UCSD-AML1 (cell line): ENCODE measurements around the gene RFK.
"Not testable (repeated sequence)": the region's sequence is repeated elsewhere in the genome, so short reads cannot be mapped to it uniquely, and the experiment has no call there.

Experiments used
- DNase-seq: peaks from one replicate; lab custom pipeline; 2025; ENCODE audit not compliant: unreplicated experiment; lab: John Stamatoyannopoulos, UW

Gene RFK

DNA sequence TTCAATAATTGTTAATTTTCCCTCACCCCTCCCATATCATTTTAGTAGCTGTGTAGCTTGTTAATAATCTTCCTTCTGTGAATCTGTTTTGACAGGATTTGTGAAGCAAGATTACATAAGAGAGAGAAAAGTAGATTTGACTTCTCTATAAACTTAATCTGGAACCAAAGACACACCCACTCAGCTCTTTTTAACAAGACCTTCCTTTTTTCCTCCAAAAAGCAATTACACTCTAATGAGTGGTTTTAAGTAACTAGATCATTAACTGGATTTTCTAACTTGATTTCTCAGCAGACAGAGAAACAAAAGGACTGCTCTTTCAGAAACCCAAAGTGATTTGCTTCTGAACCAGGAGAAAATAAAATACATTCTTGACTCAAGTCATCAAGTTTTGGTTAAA, 21.9 kb downstream of the RFK start:
- no peak for DNase-seq

DNA sequence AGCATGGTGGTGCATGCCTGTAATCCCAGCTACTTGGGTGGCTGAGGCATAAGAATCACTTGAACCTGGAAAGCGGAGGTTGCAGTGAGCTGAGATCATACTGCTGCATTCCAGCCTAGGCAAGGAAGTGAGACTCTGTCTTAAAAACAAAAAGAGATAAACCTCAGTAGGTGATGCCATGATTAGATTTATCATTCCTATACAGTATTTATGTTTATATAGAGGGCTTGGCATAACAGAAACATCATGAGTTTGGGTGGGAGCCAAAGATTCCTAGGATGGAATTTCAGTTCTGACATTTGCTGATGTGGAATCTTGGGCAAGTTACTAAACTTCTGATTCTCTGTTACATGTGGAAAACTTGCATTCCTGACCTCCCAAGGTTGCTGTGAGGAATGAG, 22.3 kb downstream of the RFK start:
- no peak for DNase-seq

DNA sequence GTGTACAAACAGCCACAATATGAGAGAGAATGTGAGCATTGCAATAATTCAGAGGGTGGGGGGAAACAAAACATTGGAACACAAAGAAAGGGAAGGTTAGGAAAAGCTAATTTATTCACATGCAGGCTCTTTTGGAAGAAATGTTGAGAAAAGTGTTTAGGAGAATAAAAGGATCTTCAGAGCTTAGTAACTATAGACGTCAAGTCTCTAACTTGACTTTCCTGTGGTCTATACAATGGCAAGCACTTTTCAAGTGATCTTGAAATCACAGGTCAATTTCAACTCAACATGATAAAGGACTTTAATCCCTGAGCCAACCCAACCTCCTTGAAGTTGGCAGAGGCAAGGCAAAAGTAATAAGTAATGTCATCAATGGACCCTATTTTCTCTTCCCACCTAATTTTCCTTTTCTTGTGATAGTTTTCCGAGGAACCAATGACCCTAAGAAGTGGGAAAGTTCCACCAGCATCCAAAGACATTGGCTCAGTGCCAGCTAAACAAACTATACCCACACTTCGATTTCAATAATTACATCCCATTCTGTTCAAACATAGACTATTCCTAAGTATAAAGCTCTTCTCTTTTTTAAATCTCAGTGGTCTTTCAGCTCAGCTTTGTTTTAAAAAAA, 23.7 kb downstream of the RFK start:
- DNase-seq = no peak

DNA sequence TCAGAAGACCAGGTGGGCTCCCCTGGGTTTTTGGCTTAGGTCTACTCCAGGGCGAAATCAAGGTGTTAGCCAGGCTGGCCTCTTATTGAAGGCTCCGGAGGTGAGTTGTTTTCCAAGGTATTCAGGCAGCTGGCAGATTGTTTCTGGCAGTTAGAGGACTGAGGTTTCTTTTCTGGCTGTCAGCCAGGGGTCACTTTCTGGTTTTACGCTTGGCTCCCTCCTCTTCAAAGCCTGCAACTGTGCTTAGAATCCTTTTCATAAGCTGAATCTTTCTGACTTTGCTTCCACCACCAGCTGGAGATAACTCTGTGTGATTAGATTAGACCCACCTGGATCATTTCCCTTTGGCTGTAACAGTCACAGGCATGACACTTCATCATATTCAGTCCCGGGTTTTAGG, 24.6 kb downstream of the RFK start:
- no peak for DNase-seq

DNA sequence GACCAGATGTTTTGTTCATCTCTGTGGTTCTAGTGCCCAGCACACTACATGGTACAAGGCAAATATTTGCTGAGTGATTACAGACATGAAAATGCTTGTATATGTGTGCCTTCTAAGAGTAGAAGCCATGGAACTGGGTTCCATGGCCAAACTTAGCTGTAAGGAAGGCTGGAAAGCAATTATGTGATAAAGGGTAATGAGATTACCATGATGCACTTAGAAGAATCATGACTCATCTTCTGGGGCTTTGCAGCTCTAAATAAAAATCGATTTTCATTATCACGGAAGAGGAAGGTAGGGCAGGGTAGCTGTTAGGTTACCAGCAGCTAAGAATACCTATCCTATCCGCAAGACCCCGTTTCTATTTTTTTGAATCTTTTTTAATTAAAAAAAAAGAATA, 28.0 kb downstream of the RFK start:
- no peak for DNase-seq

DNA sequence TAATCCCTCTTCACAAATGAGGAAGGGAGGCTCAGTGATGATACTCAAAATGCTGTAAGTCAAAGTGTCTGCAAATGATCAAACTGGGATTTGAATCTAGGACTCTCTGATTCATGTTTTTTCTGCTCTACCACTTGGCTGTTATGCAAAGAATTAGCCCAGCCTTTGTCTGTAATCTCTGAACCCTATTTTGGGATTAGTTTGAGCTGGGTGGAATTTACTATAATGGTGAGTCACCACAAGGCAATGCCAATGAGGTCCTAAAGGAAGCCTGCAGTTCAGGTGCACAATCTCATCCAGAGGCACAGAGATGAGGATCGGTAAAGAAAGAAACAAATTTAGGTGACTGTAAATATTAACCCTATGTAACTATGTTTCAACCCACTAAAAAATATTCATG, 29.2 kb downstream of the RFK start:
- no peak for DNase-seq

DNA sequence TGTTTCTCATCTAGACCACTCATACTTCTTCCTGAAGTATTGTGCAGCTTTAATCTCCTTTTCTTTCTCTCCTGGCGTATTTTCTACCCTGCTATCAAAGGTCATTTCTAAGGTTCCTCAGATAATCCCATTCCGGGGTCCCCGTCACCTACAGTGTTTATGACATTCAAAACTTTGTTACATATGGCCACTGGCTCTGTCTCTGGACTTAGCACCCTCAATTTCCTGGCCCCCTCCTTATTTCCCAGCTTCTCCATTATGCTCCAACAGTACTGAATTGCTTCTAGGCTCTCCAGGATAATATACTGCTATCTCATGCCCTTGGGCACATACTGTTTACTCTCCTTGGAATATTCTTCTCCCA, 31.2 kb downstream of the RFK start:
- no peak for DNase-seq

DNA sequence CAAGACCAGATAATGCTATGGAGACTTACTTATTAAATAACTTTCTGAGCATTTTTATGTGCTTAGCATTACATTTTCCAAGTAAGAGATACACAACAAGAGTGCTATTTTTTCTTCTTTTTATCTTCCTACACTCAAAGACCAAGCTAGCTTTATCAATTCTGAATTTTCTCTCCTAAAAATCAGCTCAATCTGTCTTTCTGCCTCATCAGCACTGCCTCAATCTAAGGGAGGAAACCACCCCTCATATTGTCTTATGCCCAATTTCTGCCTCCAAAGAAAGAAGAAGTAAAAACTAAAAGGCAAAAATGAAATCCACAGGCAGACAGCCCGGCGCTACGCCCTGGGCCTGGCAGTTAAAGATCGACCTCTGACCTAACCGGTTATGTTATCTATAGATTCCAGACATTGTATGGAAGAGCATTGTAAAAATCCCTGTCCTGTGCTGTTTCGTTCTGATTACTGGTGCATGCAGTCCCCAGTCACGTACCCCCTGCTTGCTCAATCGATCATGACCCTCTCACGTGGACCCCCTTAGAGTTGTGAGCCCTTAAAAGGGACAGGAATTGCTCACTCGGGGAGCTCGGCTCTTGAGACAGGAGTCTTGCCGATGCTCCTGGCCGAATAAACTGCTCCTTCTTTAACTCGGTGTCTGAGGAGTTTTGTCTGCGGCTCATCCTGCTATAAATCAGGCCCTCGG, 31.7 kb downstream of the RFK start:
- not testable (repeated sequence) for DNase-seq

DNA sequence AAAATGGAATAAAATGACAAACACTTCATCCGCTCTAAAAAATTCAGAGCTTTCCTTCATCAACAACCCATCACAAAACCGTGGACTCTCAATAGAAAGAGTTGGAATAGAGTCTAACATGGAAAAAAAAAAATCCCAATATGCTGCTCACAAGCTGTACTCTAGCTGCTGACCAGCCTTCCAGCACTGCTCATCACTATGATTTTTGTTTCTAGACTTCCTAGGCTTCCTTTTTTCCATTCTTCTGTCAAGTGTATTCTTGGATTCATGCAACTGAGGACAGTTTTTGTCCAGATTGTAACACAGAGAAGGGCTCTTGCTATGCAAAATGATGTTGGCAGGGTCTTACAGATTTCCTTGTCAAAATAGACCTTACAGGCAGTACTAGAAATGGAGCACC, 34.5 kb downstream of the RFK start:
- DNase-seq = no peak

DNA sequence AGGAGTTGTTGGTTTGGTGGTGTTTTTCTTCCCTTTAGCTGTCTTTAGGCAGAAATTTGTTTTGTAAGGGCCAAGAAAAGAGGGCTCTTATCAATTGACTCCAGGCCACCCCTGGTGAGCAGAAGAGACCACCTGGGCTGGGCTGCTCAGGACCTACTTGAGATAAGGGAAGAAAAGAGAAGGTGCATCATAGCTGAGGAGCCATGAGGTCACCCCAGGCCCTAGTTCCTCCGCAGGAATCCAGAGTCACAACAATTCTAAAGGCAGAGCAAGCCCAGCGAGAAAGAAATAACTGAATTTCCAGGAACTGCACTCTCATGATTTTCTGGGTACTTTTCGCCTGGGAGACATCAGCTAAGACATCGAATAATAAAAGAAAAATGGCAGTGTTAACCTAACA, 34.9 kb downstream of the RFK start:
- DNase-seq = no peak

DNA sequence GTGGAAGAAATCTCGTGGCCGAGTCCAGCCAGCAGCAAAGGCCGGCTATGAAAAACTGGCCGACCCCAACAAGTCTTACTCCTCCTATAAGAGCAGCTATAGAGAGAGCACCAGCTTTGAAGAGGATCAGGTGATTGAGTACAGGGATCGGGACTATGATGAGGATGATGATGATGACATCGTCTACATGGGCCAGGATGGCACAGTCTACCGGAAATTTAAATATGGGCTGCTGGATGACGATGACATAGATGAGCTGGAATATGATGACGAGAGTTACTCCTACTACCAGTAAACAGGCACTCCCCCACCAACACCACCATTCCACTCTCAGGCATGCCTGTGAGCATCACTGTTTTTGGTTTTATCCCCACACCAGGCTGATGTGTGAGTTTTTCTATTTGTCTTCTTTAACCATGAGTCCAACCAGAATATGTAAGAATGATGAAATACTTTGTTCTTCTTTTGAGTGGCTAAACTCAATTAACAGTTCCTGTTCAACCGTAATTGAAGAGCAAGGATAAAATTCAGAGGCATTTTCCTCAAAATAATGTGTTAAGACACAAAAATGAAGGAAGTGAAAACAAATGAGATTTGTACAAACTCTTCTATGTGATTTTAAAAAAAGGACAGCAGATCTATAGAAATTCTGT, 35.5 kb downstream of the RFK start:
- no peak for DNase-seq

DNA sequence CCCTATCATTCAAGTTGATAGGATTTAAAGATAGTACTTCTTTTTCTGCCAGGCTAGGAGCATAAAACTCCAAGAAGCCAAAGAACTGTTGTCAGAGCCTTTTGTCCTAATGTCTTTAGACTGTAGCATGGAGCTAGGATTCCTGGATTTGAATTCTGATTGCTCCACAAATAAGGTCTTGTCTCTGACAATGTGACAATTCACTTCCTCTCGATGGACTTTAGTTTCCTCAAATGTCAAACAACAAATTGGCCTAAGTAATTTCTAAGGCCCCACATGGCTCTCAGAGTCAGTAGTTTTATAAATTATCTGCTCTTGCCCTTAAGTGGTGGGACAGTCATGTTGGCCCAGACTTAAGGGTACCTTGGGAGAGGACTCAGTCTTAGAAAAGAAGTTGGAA, 36.7 kb downstream of the RFK start:
- DNase-seq = no peak

DNA sequence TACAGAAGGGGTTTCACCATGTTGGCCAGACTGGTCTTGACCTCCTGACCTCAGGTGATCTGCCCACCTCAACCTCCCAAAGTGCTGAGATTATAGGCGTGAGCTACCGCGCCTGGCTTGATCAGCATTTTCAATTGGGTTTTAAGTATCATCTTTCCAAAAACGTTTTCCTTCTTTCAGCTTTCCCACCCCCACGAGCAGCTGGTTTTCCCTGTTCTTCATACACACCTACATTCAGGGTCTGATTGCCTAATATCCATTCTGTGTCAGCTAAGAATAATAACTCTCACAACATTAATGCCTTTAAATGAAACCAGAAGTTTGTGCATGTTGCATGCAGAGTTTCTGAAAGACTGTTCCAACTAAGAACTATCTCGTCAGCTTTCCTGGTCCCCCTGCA, 38.3 kb downstream of the RFK start:
- DNase-seq = no peak

DNA sequence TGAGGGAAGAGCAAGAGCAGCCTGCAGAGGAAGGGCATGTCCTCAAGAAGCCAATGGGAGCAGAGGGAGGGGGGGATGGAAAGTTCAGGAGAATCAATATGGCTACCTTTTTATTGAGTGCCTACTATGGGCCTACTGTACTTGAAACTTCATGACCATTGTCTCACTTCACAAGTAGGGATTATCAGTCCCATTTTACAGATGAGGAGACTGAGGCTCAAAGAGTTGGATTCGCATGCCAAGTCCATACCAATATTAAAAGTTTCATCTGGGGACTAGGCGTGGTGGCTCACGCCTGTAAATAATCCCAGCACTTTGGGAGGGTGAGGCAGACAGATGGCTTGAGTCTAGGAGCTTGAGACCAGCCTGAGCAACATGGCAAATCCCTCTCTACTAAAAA, 40.0 kb downstream of the RFK start:
- DNase-seq = no peak

DNA sequence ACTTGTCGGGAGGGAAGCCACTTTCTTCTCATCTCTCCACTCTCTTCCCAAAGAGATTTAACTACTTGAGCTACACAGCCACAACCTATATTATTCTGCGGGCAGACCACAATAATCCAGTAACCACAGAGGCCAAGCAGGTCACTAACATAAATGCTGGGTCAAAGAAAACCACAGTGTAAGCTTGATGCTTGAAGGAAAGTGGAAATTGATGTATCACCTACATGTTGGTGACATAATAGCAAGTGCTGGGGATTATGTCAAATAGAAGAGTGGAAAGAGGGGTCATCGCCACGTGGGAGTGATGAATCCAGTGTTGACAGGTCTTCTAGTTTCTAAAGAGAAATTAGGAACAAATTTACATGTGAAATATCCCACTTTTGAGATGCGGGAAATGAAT, 40.9 kb downstream of the RFK start:
- no peak for DNase-seq

DNA sequence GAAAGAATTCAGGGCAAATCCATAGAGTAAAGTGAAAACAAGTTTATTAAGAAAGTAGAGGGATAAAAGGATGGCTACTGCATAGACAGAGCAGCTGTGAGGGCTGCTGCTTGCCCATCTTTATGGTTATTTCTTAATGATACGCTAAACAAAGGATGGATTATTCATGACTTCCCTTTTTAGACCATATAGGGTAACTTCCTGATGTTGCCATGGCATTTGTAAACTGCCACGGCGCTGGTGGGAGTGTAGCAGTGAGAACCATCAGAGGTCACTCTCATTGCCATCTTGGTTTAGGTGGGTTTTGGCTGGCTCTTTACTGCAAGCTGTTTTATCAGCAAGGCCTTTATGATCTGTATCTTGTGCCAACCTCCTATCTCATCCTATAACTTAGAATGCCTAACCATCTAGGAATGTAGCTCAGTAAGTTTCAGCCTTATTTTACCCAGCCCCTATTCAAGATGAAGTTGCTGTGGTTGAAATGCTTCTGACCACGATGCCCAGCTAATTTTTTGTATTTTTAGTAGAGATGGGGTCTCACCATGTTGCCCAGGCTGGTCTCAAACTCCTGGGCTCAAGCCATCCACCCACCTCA, 42.1 kb downstream of the RFK start:
- no peak for DNase-seq

DNA sequence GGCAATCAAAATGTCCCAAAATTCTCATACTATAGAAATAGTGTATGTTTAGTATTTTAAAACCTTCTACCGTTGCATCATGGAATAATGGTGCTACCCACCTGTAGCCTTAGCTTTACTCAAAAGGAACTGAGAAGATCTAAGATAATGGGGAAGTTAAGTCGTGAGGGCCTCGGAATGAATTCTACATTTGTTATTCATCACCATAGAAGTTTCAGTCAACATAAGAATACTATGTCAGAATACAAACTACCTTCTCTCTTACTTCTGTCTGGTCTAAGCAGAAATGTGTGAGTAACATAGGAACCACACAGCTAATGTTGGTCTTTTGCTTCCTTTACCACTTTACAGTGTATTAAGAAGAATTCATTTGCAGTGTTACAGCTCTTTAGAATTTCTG, 43.2 kb downstream of the RFK start:
- DNase-seq = no peak

DNA sequence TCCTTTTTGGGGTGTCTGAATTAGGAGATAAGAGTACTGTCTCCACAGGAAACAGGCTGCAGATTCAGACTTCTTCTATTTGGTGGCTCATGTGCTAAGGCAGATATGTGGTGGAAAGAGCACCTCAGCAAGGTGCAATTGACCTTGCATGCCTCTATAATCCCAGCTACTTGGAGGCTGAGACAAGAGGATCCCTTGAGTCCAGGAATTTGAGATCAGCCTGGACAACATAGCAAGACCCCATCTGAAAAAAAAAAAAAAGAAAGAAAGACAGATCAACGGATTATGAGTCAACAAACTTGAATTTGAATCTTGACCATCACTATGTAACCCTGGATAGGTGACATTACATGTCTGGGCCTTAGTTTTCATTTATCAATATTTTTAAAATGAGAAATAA, 44.4 kb downstream of the RFK start:
- no peak for DNase-seq

DNA sequence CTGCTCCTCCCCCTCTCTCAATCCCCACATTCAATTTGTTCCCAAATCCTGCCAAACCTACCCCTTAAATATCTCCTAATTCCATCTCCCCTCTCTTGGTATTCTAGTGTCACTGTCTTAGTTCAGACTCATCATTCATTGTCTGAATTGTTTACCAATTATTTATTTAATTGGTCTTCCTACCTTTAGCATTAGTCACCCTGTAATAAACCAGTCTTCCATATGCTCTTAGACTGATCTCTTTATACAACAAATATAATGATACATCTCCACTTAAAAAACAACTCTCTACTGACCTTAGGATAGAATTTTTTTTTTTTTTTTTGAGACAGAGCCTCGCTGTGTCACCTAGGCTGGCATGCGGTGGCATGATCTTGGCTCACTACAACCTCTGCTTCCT, 51.4 kb downstream of the RFK start:
- no peak for DNase-seq

DNA sequence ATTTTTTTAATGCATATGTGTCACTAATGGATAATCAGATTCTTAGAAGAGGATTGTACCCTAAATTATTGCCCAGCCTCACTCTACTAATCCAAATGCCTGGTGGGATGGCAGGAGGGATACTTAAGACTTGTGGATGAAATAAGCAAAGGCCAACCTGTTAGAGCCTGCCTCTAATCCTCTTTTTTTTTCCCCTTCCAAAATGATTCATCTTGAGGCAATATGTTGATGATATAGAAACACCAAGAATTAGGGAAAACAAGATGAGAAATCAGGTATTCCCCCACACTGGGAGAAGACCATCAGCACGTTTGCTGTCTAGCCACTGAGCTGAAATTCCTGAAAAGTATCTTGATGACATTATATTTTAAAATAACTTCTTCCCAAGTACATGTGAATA, 52.0 kb downstream of the RFK start:
- no peak for DNase-seq

DNA sequence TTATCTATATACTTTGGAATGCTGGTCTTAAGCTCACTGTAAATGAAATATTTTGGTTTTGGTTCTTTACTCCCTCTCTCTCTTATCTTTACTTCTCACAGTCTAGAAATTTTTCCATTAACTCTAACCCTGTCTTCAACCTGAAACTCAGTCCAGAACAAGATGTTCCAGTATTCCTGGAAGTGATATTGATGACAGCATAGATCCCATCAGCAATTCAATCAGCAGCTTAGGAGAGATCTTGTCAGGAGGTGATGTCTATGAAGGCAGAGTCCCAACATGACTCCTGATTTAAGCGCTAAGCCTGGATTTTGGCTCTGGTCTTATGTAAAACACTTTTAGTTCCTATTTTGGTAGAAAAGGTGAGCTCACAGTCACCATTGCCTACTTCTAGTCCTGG, 52.6 kb downstream of the RFK start:
- no peak for DNase-seq

DNA sequence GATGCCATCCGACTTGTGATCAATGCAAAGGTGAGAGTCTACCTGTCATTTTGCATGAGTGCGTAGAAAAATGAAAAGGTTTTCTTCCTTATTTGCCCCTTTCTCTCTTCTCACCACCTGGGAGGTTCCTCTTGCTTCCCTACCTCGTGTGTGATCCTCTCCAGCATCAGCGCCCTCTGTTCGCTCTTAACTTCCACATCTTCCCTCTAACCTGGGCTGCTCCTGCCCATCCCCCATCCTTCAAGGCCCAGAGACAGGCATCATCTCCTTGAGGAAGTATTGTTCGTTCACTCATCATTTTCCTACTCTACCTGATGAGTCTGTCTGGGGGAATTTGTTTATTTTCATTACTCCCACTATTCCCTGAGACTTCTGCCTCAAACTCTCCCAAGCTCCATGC, 55.8 kb downstream of the RFK start:
- no peak for DNase-seq
